ENCODE measurements around the gene ATRIP. TPM values are rescaled to one million over a fixed set of nuclear protein-coding genes. Genes with fewer than 3 reads are reported as not detected.

Gene ATRIP
- polyA plus RNA-seq, 1 donor from 2014 or later = 11.1 TPM

DNA sequence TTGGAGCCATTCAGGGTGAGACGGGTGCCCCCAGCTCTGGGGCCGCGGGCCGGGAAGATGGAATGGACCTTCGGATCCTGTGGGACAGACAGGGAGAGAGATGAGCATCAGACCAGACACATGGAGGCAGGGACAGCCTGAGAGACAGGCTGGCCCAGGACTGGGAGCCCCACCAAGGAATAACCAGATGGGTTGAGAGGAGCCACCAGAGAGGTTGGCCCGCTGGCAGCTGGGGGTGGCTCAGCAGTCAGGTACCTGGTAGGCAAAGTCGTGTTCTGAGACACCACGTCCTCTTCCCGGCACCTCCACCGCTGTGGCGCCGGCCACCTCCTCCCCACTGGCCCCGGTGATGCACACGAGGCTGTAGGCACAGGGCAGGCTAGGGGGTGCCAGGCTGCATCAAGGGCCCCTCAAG, 30.4 kb upstream of the ATRIP start:
- TF ChIP-seq EP300 (conservative IDR thresholded peaks at IDR 0.05; ENCODE audit: poor library complexity, severe bottlenecking) = no peak
- TF ChIP-seq, protein P1, sequence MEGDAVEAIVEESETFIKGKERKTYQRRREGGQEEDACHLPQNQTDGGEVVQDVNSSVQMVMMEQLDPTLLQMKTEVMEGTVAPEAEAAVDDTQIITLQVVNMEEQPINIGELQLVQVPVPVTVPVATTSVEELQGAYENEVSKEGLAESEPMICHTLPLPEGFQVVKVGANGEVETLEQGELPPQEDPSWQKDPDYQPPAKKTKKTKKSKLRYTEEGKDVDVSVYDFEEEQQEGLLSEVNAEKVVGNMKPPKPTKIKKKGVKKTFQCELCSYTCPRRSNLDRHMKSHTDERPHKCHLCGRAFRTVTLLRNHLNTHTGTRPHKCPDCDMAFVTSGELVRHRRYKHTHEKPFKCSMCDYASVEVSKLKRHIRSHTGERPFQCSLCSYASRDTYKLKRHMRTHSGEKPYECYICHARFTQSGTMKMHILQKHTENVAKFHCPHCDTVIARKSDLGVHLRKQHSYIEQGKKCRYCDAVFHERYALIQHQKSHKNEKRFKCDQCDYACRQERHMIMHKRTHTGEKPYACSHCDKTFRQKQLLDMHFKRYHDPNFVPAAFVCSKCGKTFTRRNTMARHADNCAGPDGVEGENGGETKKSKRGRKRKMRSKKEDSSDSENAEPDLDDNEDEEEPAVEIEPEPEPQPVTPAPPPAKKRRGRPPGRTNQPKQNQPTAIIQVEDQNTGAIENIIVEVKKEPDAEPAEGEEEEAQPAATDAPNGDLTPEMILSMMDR (IDR thresholded peaks at IDR 0.05; ENCODE audit: poor library complexity, severe bottlenecking) = no peak
- no peak for TF ChIP-seq EZH2 (IDR thresholded peaks at IDR 0.05; ENCODE audit: borderline replicate concordance, insufficient read depth, low read length, poor library complexity, severe bottlenecking)
- TF ChIP-seq POLR2AphosphoS5 (IDR thresholded peaks at IDR 0.05) = no peak
- no peak for TF ChIP-seq SMC3 (conservative IDR thresholded peaks at IDR 0.05; ENCODE audit: poor library complexity)
- TF ChIP-seq TAF1 (IDR thresholded peaks at IDR 0.05; ENCODE audit: low read depth) = no peak
- TF ChIP-seq, protein P2, sequence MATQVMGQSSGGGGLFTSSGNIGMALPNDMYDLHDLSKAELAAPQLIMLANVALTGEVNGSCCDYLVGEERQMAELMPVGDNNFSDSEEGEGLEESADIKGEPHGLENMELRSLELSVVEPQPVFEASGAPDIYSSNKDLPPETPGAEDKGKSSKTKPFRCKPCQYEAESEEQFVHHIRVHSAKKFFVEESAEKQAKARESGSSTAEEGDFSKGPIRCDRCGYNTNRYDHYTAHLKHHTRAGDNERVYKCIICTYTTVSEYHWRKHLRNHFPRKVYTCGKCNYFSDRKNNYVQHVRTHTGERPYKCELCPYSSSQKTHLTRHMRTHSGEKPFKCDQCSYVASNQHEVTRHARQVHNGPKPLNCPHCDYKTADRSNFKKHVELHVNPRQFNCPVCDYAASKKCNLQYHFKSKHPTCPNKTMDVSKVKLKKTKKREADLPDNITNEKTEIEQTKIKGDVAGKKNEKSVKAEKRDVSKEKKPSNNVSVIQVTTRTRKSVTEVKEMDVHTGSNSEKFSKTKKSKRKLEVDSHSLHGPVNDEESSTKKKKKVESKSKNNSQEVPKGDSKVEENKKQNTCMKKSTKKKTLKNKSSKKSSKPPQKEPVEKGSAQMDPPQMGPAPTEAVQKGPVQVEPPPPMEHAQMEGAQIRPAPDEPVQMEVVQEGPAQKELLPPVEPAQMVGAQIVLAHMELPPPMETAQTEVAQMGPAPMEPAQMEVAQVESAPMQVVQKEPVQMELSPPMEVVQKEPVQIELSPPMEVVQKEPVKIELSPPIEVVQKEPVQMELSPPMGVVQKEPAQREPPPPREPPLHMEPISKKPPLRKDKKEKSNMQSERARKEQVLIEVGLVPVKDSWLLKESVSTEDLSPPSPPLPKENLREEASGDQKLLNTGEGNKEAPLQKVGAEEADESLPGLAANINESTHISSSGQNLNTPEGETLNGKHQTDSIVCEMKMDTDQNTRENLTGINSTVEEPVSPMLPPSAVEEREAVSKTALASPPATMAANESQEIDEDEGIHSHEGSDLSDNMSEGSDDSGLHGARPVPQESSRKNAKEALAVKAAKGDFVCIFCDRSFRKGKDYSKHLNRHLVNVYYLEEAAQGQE (IDR thresholded peaks at IDR 0.05; ENCODE audit: borderline replicate concordance) = no peak
- no peak for TF ChIP-seq RAD21 (conservative IDR thresholded peaks at IDR 0.05)
- TF ChIP-seq MXI1 (conservative IDR thresholded peaks at IDR 0.05; ENCODE audit: poor library complexity, severe bottlenecking) = no peak
- H3K4me2 ChIP-seq (ENCODE audit: low read length) = no peak overlapping the region
- no peak overlapping the region for H3K4me3 ChIP-seq (ENCODE audit: low read length)
- H3F3A ChIP-seq (ENCODE audit: insufficient read depth, low read length, poor library complexity, severe bottlenecking) = no peaks in the 10 kb centered on the region
- no peak overlapping the region for H3K9ac ChIP-seq (ENCODE audit: low read length)
- H3K9me3 ChIP-seq (ENCODE audit: low read length) = no peaks in the 10 kb centered on the region
- no peak overlapping the region for H2AFZ ChIP-seq (ENCODE audit: low read depth, low read length)
- no peaks in the 10 kb centered on the region for H3K79me2 ChIP-seq (replicated peaks; ENCODE audit: insufficient read depth, low read length)
- H3K27ac ChIP-seq (ENCODE audit: low read length) = no peak overlapping the region
- no peaks in the 10 kb centered on the region for H3K9me2 ChIP-seq (ENCODE audit: insufficient read depth, low read length)
- H3K27me3 ChIP-seq (ENCODE audit: insufficient read depth, low read depth, low read length) = no peaks in the 10 kb centered on the region
- H4K20me1 ChIP-seq (ENCODE audit: insufficient read depth) = peaks cover 2% of the 10 kb centered on the region
- no peaks in the 10 kb centered on the region for H3K36me3 ChIP-seq (ENCODE audit: insufficient read depth, low read length)

DNA sequence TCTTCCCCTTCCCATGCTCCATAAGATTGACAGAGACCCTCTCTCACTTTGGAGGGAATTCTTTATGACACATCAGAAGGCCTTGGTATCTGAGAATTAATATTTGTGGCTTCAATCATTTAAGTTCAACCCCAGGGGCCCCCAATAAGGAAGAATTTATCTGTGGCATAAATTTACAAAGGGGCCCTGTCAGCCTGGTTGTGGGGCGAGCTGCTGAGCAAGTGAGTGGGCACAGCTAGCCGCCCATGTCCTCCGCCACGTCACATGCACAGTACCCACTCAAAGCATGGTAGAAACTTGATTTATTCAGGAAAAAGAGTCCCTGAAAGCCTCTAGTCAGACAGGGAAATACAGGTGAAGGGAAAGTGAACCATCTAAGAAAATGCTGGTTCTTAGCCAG, 30.0 kb upstream of the ATRIP start:
- Histone ChIP-seq H2AFZ (ENCODE audit: low read depth, low read length) (no peak overlapping the region), H3K9me3 (ENCODE audit: low read length) (no peaks in the 10 kb centered on the region), H3F3A (ENCODE audit: insufficient read depth, low read length, poor library complexity, severe bottlenecking) (no peaks in the 10 kb centered on the region), H3K9ac (ENCODE audit: low read length) (no peak overlapping the region), H3K9me2 (ENCODE audit: insufficient read depth, low read length) (no peaks in the 10 kb centered on the region), H3K4me3 (ENCODE audit: low read length) (no peak overlapping the region), H3K36me3 (ENCODE audit: insufficient read depth, low read length) (no peaks in the 10 kb centered on the region), H4K20me1 (ENCODE audit: insufficient read depth) (peaks cover 3% of the 10 kb centered on the region), H3K27me3 (ENCODE audit: insufficient read depth, low read depth, low read length) (no peaks in the 10 kb centered on the region), H3K4me2 (ENCODE audit: low read length) (no peak overlapping the region), H3K79me2 (replicated peaks; ENCODE audit: insufficient read depth, low read length) (no peaks in the 10 kb centered on the region), H3K27ac (ENCODE audit: low read length) (no peak overlapping the region)
- TF ChIP-seq EZH2 (IDR thresholded peaks at IDR 0.05; ENCODE audit: borderline replicate concordance, insufficient read depth, low read length, poor library complexity, severe bottlenecking) (no peak), RAD21 (conservative IDR thresholded peaks at IDR 0.05) (no peak), TAF1 (IDR thresholded peaks at IDR 0.05; ENCODE audit: low read depth) (no peak), POLR2AphosphoS5 (IDR thresholded peaks at IDR 0.05) (no peak), MXI1 (conservative IDR thresholded peaks at IDR 0.05; ENCODE audit: poor library complexity, severe bottlenecking) (no peak)
- TF ChIP-seq, protein P1 (IDR thresholded peaks at IDR 0.05; ENCODE audit: poor library complexity, severe bottlenecking) = no peak

Data from neural cell (in vitro differentiated cells).